Retinal pigment epithelial cell (primary cell): ENCODE measurements around the gene ZNF585A.
A peak's percentile ranks its signal among the peaks of the same experiment; 100 is the strongest.

Experiments
- DNase-seq: peaks from one replicate; pipeline ENCODE4 v3.0.0-alpha.2; 2010; ENCODE audit warnings: low read depth
- H3K4me3 ChIP-seq: 2 replicates; pipeline ENCODE4 v1.5.1; 2011; ENCODE audit warnings: mild to moderate bottlenecking, low read length, control low read depth, moderate library complexity
- TF ChIP-seq, protein P1 (sequence below): conservative IDR thresholded peaks from 2 replicates; pipeline ENCODE4 v1.5.1; 2011; ENCODE audit warnings: low read depth, low read length, control low read depth, inconsistent platforms

The ZNF585A gene

DNA sequence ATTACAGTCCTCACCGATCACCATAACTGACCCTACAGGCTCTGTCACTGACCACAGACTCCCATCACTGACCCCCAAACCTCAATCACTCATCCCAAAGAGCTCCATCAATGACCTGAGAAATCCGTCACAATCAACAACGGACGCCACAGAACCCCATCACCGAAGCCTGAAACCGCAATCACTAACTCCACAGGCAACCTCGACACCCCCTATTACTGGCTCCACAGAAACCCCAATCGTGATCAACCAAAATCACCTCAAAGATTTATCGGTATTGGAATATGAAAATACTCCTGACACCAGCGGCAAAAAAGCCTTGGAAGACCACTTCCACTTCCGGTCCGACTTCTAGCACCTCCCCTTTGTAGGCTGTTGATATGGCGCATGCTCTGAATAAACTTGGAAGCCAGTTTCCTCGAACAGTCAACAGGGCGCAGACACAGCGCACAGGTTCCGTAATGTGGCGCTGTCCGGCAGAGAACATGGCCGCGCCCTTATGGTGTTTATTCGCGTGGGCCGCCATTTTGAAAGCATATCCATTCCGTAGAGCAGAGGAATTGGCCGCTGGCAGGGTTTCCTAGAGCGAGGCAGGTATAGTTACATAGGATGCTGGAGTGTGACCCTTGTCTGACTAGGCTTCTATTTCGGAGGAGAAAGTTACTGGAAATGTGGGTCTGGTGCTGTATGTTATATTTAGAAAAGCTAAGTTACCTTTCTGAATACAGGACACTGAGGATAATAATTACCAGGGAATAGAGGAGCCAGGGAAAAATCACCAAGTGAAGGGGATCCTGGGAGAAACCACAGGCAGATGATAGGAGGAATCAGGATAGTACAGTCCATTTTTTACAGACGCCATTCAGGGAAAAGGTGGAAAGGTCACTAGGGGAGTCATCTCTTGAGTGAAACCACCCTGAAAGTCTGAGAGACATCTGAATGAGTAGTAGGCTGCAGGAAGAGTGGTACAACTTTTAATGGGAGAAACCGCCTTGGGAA, at the start of gene ZNF585A:
ZNF585A (minus strand) TSS at position 328 of the 999 bp plus-strand sequence. CDS start 2,785 bp downstream, outside the sequence.
- TF ChIP-seq, protein P1, sequence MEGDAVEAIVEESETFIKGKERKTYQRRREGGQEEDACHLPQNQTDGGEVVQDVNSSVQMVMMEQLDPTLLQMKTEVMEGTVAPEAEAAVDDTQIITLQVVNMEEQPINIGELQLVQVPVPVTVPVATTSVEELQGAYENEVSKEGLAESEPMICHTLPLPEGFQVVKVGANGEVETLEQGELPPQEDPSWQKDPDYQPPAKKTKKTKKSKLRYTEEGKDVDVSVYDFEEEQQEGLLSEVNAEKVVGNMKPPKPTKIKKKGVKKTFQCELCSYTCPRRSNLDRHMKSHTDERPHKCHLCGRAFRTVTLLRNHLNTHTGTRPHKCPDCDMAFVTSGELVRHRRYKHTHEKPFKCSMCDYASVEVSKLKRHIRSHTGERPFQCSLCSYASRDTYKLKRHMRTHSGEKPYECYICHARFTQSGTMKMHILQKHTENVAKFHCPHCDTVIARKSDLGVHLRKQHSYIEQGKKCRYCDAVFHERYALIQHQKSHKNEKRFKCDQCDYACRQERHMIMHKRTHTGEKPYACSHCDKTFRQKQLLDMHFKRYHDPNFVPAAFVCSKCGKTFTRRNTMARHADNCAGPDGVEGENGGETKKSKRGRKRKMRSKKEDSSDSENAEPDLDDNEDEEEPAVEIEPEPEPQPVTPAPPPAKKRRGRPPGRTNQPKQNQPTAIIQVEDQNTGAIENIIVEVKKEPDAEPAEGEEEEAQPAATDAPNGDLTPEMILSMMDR: peak; percentile 33
- peak within 1 kb of the TSS; percentile 89 for H3K4me3 ChIP-seq
- DNase-seq: peak; percentile 95

DNA sequence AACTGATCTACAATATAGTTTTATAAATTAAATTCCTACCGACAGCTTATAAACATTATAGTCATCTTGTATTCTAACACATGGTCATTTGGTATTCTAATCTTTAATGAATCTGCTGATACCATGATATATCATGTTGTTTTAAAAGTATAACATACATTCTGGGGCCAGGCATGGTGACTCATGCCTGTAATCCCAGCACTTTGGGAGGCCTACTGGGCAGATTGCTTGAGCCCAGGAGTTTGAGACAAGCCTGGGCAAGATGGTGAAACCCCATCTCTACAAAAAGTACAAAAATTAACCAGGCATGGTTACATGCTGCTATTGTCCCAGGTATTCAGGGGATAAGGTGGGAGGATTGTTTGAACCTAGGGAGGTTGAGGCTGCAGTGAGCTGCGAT, 48.6 kb upstream of the ZNF585A start:
- H3K4me3 ChIP-seq: no peak overlapping the region
- TF ChIP-seq, protein P1: no peak
- no peak for DNase-seq

DNA sequence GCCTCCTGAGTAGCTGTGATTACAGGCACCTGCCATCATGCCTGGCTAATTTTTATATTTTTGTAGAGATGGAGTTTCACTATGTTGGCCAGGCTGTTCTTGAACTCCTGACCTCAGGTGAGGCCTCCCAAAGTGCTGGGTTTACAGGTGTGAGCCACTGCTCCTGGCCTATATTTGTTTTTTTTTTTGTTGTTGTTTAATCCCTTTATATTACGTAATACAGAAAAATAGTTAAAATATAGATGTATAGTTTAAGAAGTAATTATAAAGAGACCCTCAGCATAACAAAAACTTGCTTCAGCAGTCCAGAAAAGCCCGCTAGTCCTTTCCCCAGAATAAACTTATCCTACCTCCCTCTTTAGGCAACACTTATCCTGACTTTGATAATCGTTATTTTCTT, 47.9 kb upstream of the ZNF585A start:
- no peak for DNase-seq
- TF ChIP-seq, protein P1: no peak
- no peak overlapping the region for H3K4me3 ChIP-seq

DNA sequence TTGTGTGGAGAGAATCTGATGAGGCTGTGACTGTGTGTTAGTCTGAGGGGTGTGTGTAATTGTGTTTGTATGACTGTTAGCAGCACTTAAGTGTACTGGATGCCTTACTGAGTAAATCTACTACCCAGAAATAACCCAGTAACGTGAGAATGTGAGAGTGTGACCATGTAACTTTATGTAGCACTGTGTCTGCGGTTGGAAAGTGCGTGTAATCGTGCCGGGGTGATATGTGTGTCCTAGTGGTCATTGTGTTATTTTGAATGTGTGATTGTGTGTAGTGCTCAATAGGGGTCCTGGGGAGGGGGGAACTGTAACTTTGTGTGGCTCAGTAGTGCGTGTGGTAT, 46.1 kb upstream of the ZNF585A start:
- TF ChIP-seq, protein P1: no peak
- DNase-seq: no peak
- peak overlapping the region; percentile 99 for H3K4me3 ChIP-seq

DNA sequence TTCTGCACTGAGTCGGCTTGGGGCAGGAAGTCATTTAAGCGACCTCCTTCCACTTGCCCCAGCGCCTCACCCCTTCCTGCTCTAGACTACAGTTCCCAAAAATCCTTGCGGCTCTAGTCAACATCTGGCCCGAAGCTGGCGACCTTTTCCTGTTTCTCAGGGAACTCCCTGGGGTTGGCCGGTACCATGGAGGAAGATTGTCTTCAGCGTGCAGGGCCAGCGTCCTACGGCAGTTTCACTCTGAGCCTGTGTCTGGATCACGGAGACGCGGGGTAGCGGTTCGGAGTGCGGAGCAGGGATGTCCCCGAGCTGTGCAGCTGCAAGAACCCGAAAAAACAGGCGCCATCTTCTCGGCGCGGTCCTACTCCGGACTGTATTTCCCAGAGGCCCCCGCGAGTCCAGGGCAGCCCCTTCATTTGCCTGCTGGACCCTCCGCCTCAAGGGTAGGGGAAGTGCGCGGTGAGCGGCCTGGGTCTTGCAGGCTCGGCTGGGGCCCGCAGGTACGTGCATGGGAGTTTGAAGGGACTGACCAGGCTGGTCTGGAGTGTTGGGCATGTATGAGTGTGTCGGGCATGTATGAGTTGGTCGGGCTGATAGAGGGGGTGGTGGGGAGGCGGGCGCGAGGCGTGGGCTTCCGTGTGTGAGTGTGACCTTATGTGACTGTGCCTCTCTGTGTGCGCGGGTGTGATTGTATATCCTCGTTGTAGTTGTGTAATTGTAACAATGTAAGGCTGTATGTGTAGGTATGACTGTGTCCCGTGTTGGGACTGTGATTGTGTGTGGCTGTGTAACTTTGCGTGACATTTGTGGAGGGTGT, 45.5 kb upstream of the ZNF585A start, which contains the start of gene ZNF383:
ZNF383 (plus strand) TSS at position 440 of the 817 bp plus-strand sequence. CDS start 12,240 bp downstream, outside the sequence.
- DNase-seq: peak; percentile 73
- H3K4me3 ChIP-seq: peak within 1 kb of the TSS; percentile 99
- TF ChIP-seq, protein P1: no peak

DNA sequence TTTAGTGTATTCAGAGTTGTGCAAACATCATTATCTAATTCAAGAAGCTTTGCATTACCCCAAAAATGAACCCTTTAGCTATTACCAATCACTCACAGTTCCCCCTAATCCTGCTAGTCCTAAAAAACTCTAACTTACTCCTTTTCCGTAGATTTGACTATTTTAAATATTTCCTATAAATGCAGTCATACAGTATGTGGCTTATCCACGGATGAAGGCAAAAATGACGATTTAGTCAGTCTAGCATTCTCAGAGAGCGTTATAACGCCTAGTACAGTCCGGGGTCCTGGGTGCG, 44.9 kb upstream of the ZNF585A start:
- DNase-seq: no peak
- TF ChIP-seq, protein P1: no peak
- H3K4me3 ChIP-seq: peak overlapping the region; percentile 99
